K562 (cell line): ENCODE data around the gene GPRC5B. TPM values are rescaled to one million over a fixed set of nuclear protein-coding genes. Genes with fewer than 3 reads are reported as not detected.

Experiments
- BCL6 ChIP-seq: fragments of 250-450 bp; sonication (Bioruptor Pico); IDR thresholded peaks from 2 replicates; pipeline ENCODE4 v1.4.0; 2020
- CHCHD3 ChIP-seq: fragments of 250-450 bp; sonication (Bioruptor Pico); IDR thresholded peaks from 2 replicates; pipeline ENCODE4 v2.1.2; 2022; ENCODE audit warnings: mild to moderate bottlenecking
- CTBP1 ChIP-seq: fragments of 450-650 bp; IDR thresholded peaks from 2 replicates; pipeline ENCODE4 v1.6.1; 2016; ENCODE audit warnings: borderline replicate concordance
- ETV6 ChIP-seq, 3 experiments: fragments of 150-350 bp in 1 of 3; sonication (generic) in 1 of 3; formaldehyde crosslinking in 1 of 3; IDR thresholded peaks; 2 replicates each; pipeline versions ENCODE4 v1.6.1 to v1.8.0; 2014 to 2022; ENCODE audit warnings: borderline replicate concordance in 2 of 3, low read depth in 2 of 3, antibody characterized with exemption in 1 of 3, low read length in 1 of 3, mild to moderate bottlenecking in 1 of 3, missing genetic modification reagents in 1 of 3
- HDAC1 ChIP-seq, 2 experiments: fragments of 450-650 bp; IDR thresholded peaks; 2 replicates each; pipeline ENCODE4 v1.6.1; 2016 to 2017; ENCODE audit warnings: inconsistent platforms in 1 of 2, mild to moderate bottlenecking in 1 of 2, moderate library complexity in 1 of 2
- LEF1 ChIP-seq: fragments of 450-650 bp; IDR thresholded peaks from 2 replicates; pipeline ENCODE4 v1.6.1; 2016; ENCODE audit warnings: mild to moderate bottlenecking
- POLR2H ChIP-seq: IDR thresholded peaks from 2 replicates; pipeline ENCODE4 v1.6.1; 2016; ENCODE audit warnings: missing genetic modification characterization, low read depth, mild to moderate bottlenecking, control low read depth, missing compliant biosample characterization, moderate library complexity
- RERE ChIP-seq: sonication (generic); formaldehyde crosslinking; IDR thresholded peaks from 2 replicates; pipeline ENCODE4 v1.8.0; 2023; ENCODE audit warnings: missing genetic modification reagents, mild to moderate bottlenecking, borderline replicate concordance
- SIRT6 ChIP-seq: IDR thresholded peaks from one replicate; pipeline ENCODE4 v1.6.1; 2012; ENCODE audit warnings: low read depth, mild to moderate bottlenecking, control low read depth, inconsistent platforms, low read length, moderate library complexity
- SLC30A9 ChIP-seq: fragments of 250-450 bp; sonication (Bioruptor Pico); IDR thresholded peaks from 2 replicates; pipeline ENCODE4 v1.8.0; 2022; ENCODE audit warnings: mild to moderate bottlenecking, moderate library complexity
- SP2 ChIP-seq: IDR thresholded peaks from 2 replicates; pipeline ENCODE4 v1.6.1; 2011; ENCODE audit warnings: mild to moderate bottlenecking, low read depth, low read length, moderate library complexity; ENCODE audit not compliant: poor library complexity, severe bottlenecking; ENCODE audit errors: extremely low read depth
- THAP12 ChIP-seq: fragments of 250-450 bp; sonication (Bioruptor Pico); IDR thresholded peaks from 2 replicates; pipeline ENCODE4 v1.9.0; 2021; ENCODE audit warnings: mild to moderate bottlenecking, inconsistent platforms
- TOE1 ChIP-seq, 2 experiments: fragments of 450-650 bp in 1 of 2; sonication (generic) in 1 of 2; formaldehyde crosslinking in 1 of 2; IDR thresholded peaks; 2 replicates each; pipeline versions ENCODE4 v1.7.1 to v1.8.0; 2016 to 2022; ENCODE audit warnings: borderline replicate concordance in 2 of 2, mild to moderate bottlenecking in 2 of 2, antibody characterized with exemption in 1 of 2, inconsistent platforms in 1 of 2, low read depth in 1 of 2, missing genetic modification reagents in 1 of 2, moderate library complexity in 1 of 2
- ZNF354B ChIP-seq: fragments of 250-450 bp; sonication (Bioruptor Pico); IDR thresholded peaks from 2 replicates; pipeline ENCODE4 v1.4.0; 2020
- polyA plus RNA-seq, 8 experiments: library from polyadenylated mRNA; depleted of rRNA in 4 of 8; stranded (reverse) in 5 of 8; unstranded in 3 of 8; fragments of >200 nt; fragmentation: Nextera tagmentation in 2 of 8; fragmentation: Illumina TruSeq in 1 of 8; extraction: Ambion mirVana in 2 of 8; extraction: Trizol in 1 of 8; gene quantifications; 2 replicates each; pipeline versions ENCODE4 v1.2.1 to v1.2.3, GENCODE V29; 2011 to 2014; ENCODE audit warnings: inconsistent platforms in 1 of 8, missing spikeins in 1 of 8
- total RNA-seq, 7 experiments: library from RNA; depleted of rRNA in 6 of 7; stranded (reverse); fragments of >200 nt in 6 of 7; fragmentation: Illumina TruSeq in 2 of 7; extraction: Trizol in 2 of 7; gene quantifications; 2 replicates each; pipeline versions ENCODE4 v1.2.1 to v1.2.3, GENCODE V29; 2011 to 2021; ENCODE audit warnings: low replicate concordance in 1 of 7
- TF ChIP-seq, protein P1 (sequence below): fragments of 450-650 bp; IDR thresholded peaks from 2 replicates; pipeline ENCODE4 v1.6.1; 2016; ENCODE audit warnings: missing biosample characterization, missing genetic modification characterization

The GPRC5B gene
- total and polyA plus RNA-seq, 9 of the 15 experiments (the other 6 are each of a cell fraction or from before 2014, with no cell fraction given): 0.65 to 5.5 (median 1.3) TPM

DNA sequence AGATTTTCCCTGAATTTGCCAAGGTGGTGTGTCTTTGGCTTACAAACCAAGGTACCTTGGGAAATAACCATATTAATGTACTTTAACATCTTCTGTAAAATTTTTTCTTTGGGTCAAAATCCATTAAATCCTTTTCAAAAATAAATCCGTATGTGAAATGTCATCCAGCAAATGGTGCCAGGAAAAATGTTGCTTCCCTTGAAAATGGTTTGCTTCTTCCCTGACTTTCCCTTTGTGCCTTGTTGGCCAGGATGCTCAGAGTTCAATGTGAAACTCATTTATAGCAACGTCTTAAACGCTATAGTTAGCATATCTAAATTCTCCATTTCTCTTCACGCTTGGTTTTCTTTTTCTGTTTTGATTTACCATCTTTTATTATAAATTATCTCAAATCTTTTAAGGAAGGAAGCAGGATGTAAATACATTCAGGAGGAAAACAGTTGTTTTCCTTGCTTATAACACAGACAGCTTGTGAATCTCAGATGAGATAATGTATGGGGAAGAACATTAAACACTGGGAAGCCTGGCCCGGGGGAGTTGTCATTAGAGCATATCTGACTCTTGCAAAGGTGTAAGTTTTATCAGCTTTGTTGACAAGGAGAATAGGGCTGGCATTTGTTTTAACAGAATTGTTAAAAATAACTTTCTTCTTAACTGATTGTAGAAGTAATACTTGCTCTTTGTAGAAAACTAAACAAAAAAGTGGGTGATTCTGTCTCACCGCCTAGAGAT lies 42.1 kb downstream of the GPRC5B start (continued):
- TF ChIP-seq RERE (CRISPR knock-in tag): no peak
- TF ChIP-seq LEF1: peak; percentile 71; the same call in 1 of the 2 replicates
- peak; percentile 49; the same call in 1 of the 2 replicates for TF ChIP-seq CTBP1
- TF ChIP-seq SIRT6: no peak
- no peak for TF ChIP-seq SP2
- TF ChIP-seq ZNF354B (CRISPR knock-in tag): no peak
- TF ChIP-seq BCL6: no peak
- no peak for TF ChIP-seq POLR2H (tag)
- TF ChIP-seq TOE1 (IDR thresholded peaks at IDR 0.05; ENCODE audit: borderline replicate concordance): no peak
- no peak for TF ChIP-seq TOE1 (CRISPR knock-in tag; IDR thresholded peaks at IDR 0.05; ENCODE audit: borderline replicate concordance, low read depth)
- TF ChIP-seq ETV6 (IDR thresholded peaks at IDR 0.05; ENCODE audit: borderline replicate concordance in 1 of 2, low read depth in 2 of 2, low read length in 1 of 2): no peak
- TF ChIP-seq ETV6 (CRISPR knock-in tag; IDR thresholded peaks at IDR 0.05; ENCODE audit: borderline replicate concordance): no peak
- TF ChIP-seq, protein P1, sequence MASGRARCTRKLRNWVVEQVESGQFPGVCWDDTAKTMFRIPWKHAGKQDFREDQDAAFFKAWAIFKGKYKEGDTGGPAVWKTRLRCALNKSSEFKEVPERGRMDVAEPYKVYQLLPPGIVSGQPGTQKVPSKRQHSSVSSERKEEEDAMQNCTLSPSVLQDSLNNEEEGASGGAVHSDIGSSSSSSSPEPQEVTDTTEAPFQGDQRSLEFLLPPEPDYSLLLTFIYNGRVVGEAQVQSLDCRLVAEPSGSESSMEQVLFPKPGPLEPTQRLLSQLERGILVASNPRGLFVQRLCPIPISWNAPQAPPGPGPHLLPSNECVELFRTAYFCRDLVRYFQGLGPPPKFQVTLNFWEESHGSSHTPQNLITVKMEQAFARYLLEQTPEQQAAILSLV (tag): no peak
- no peak for TF ChIP-seq HDAC1 (IDR thresholded peaks at IDR 0.05)
- TF ChIP-seq SLC30A9 (CRISPR knock-in tag): no peak
- TF ChIP-seq CHCHD3 (CRISPR knock-in tag): no peak
- no peak for TF ChIP-seq THAP12 (CRISPR knock-in tag)
